GM23338 (cell line): ENCODE data around the gene EHD3.

Source experiments
- CREB1 ChIP-seq: fragments of 250-450 bp; sonication (Bioruptor Pico); IDR thresholded peaks from 2 replicates; pipeline ENCODE4 v1.5.0; 2020; ENCODE audit warnings: low read depth, mild to moderate bottlenecking, moderate library complexity
- EZH2 ChIP-seq: fragments of 200-600 bp; sonication (generic); IDR thresholded peaks from one replicate; pipeline ENCODE4 v1.8.0; 2017; ENCODE audit warnings: antibody characterized with exemption, mild to moderate bottlenecking, low read depth; ENCODE audit not compliant: unreplicated experiment
- EZH2phosphoT487 ChIP-seq: fragments of 200-600 bp; sonication (generic); IDR thresholded peaks from one replicate; pipeline ENCODE4 v1.8.1; 2018; ENCODE audit warnings: antibody characterized with exemption; ENCODE audit not compliant: unreplicated experiment
- JUNB ChIP-seq: IDR thresholded peaks from one replicate; pipeline ENCODE4 v1.6.1; 2016; ENCODE audit warnings: antibody characterized with exemption; ENCODE audit not compliant: unreplicated experiment
- POLR2AphosphoS5 ChIP-seq: IDR thresholded peaks from 2 replicates; pipeline ENCODE4 v1.6.1; 2016; ENCODE audit warnings: antibody characterized with exemption, low read depth
- ZNF114 ChIP-seq: fragments of 250-450 bp; sonication (Bioruptor Pico); IDR thresholded peaks from 2 replicates; pipeline ENCODE4 v1.5.0; 2020; ENCODE audit warnings: mild to moderate bottlenecking, moderate library complexity
- TF ChIP-seq, protein P1 (sequence below), 2 experiments: fragments of 200-600 bp in 1 of 2; sonication (generic) in 1 of 2; conservative IDR thresholded peaks; 2 replicates each; pipeline versions ENCODE4 v1.5.1 to v1.6.1; 2016 to 2017; ENCODE audit warnings: antibody characterized with exemption in 2 of 2, low read depth in 2 of 2, mild to moderate bottlenecking in 2 of 2, moderate library complexity in 1 of 2
- TF ChIP-seq, protein P2 (sequence below): IDR thresholded peaks from one replicate; pipeline ENCODE4 v1.6.1; 2018; ENCODE audit warnings: antibody characterized with exemption; ENCODE audit not compliant: unreplicated experiment
- TF ChIP-seq, protein P3 (sequence below): IDR thresholded peaks from 2 replicates; pipeline ENCODE4 v1.6.1; 2016; ENCODE audit warnings: antibody characterized with exemption

DNA sequence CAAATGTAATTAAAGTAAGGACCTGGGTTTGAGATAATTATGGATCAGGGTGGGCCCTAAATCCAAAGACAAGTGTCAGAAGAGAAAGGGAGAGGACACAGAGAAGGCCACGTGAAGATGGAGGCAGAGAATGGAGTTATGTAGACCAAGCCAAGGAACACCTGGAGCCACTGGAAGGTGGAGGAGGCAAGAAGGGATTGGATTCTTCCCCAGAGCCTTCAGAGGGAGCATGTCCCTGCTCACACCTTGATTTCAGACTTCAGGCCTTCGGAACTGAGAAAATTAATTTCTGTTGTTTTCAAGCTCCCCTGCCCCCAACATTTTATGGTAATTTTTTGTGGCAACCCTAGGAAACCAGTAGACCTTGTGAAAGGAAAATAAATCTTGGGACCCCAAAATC lies 36.3 kb upstream of the EHD3 start:
- TF ChIP-seq EZH2 (no peak), CREB1 (CRISPR knock-in tag) (no peak), POLR2AphosphoS5 (no peak), EZH2phosphoT487 (no peak), JUNB (no peak), ZNF114 (CRISPR knock-in tag) (no peak)
- TF ChIP-seq, protein P1, sequence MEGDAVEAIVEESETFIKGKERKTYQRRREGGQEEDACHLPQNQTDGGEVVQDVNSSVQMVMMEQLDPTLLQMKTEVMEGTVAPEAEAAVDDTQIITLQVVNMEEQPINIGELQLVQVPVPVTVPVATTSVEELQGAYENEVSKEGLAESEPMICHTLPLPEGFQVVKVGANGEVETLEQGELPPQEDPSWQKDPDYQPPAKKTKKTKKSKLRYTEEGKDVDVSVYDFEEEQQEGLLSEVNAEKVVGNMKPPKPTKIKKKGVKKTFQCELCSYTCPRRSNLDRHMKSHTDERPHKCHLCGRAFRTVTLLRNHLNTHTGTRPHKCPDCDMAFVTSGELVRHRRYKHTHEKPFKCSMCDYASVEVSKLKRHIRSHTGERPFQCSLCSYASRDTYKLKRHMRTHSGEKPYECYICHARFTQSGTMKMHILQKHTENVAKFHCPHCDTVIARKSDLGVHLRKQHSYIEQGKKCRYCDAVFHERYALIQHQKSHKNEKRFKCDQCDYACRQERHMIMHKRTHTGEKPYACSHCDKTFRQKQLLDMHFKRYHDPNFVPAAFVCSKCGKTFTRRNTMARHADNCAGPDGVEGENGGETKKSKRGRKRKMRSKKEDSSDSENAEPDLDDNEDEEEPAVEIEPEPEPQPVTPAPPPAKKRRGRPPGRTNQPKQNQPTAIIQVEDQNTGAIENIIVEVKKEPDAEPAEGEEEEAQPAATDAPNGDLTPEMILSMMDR (conservative IDR thresholded peaks at IDR 0.05; ENCODE audit: low read depth in 2 of 2), result no peak
- TF ChIP-seq, protein P2, sequence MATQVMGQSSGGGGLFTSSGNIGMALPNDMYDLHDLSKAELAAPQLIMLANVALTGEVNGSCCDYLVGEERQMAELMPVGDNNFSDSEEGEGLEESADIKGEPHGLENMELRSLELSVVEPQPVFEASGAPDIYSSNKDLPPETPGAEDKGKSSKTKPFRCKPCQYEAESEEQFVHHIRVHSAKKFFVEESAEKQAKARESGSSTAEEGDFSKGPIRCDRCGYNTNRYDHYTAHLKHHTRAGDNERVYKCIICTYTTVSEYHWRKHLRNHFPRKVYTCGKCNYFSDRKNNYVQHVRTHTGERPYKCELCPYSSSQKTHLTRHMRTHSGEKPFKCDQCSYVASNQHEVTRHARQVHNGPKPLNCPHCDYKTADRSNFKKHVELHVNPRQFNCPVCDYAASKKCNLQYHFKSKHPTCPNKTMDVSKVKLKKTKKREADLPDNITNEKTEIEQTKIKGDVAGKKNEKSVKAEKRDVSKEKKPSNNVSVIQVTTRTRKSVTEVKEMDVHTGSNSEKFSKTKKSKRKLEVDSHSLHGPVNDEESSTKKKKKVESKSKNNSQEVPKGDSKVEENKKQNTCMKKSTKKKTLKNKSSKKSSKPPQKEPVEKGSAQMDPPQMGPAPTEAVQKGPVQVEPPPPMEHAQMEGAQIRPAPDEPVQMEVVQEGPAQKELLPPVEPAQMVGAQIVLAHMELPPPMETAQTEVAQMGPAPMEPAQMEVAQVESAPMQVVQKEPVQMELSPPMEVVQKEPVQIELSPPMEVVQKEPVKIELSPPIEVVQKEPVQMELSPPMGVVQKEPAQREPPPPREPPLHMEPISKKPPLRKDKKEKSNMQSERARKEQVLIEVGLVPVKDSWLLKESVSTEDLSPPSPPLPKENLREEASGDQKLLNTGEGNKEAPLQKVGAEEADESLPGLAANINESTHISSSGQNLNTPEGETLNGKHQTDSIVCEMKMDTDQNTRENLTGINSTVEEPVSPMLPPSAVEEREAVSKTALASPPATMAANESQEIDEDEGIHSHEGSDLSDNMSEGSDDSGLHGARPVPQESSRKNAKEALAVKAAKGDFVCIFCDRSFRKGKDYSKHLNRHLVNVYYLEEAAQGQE, result no peak
- TF ChIP-seq, protein P3, sequence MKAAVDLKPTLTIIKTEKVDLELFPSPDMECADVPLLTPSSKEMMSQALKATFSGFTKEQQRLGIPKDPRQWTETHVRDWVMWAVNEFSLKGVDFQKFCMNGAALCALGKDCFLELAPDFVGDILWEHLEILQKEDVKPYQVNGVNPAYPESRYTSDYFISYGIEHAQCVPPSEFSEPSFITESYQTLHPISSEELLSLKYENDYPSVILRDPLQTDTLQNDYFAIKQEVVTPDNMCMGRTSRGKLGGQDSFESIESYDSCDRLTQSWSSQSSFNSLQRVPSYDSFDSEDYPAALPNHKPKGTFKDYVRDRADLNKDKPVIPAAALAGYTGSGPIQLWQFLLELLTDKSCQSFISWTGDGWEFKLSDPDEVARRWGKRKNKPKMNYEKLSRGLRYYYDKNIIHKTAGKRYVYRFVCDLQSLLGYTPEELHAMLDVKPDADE, result no peak
